ENCODE measurements around the gene IL1RL1.

Gene IL1RL1

DNA sequence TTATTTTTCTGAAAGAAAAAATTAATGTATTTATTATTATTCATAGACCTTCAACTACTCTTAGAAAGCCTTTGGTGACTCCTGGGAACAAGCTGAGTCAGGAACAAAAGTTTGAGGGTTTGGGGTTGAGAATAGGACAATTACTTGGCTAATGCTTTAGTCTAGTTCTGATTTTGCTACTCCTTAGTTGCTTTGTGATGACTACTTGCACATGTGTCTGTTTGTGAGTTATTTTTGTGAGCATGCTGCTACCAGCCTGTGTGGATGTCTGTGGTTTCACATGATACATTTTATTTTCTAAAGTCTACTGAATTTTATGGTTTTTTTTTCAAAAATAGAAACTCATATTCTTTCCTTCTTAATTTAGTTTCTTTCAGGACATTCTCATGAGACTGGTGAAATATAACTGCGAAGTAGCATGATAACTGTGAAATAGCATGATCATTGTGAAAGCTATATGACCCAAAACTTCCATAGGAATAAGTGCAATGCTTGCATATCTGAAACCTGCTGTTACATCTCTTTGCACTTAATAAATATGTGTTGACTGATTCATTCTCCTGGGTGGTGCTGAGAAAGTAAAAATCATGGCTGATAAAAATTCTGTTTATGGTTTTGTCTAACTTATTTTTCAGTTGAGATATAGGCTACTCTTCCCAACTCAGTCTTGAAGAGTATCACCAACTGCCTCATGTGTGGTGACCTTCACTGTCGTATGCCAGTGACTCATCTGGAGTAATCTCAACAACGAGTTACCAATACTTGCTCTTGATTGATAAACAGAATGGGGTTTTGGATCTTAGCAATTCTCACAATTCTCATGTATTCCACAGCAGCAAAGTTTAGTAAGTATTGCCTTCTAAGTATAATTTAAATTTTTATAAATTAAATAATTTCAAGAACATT lies 26.4 kb downstream of the IL1RL1 start:
- CTCF ChIA-PET, result interaction anchor here (1.0 kb wide), 1 partner anchor 12 kb away, joined by 4 read pairs; no protein-coding TSS in a partner anchor
- no peak for TF ChIP-seq ZNF837 (tag by site-specific recombination; IDR thresholded peaks at IDR 0.05)
- TF ChIP-seq ZNF623 (tag by site-specific recombination; IDR thresholded peaks at IDR 0.05), result no peak
- no peak for TF ChIP-seq ZNF114 (tag by site-specific recombination; IDR thresholded peaks at IDR 0.05)
- no peak for TF ChIP-seq ZNF658 (tag by site-specific recombination; IDR thresholded peaks at IDR 0.05)
- Histone ChIP-seq H3K36me3 (ENCODE audit: control insufficient read depth in 2 of 2, insufficient read depth in 1 of 2, low read length in 2 of 2) (no peaks in the 10 kb centered on the region), H3K4me1 (ENCODE audit: control insufficient read depth, insufficient read depth, low read length) (no peaks in the 10 kb centered on the region), H3K4me3 (ENCODE audit: low read depth, low read length) (no peak overlapping the region), H3K9me3 (ENCODE audit: control insufficient read depth, insufficient read depth, low read depth, low read length) (no peaks in the 10 kb centered on the region), H3K27ac (ENCODE audit: extremely low read depth, low read depth, low read length) (no peak overlapping the region)
- POLR2A ChIA-PET, result no interaction called here

DNA sequence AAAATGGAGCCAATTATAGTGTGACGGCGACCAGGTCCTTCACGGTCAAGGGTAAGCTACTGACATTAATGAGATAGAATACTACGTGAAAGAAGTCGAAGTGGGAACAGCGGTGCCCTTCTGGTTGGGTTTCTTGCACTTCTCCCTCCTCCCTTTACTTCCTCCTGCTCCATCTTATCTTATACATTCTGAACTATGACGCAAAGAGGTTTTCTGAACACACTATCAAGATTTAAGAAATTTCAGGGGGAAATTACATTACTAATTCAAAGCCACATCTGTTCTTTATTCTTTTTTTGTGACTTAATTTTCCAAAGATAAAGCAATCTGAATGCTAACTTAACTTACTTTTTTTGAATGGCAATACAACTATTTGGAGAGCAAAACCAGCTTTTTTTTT lies 29.4 kb downstream of the IL1RL1 start:
- no peak overlapping the region for H3K4me3 ChIP-seq (ENCODE audit: low read depth, low read length)
- no peaks in the 10 kb centered on the region for H3K36me3 ChIP-seq (ENCODE audit: control insufficient read depth in 2 of 2, insufficient read depth in 1 of 2, low read length in 2 of 2)
- H3K9me3 ChIP-seq (ENCODE audit: control insufficient read depth, insufficient read depth, low read depth, low read length), result no peaks in the 10 kb centered on the region
- ChIA-PET CTCF (no interaction called here), POLR2A (no interaction called here)
- no peaks in the 10 kb centered on the region for H3K4me1 ChIP-seq (ENCODE audit: control insufficient read depth, insufficient read depth, low read length)
- TF ChIP-seq, protein P1, sequence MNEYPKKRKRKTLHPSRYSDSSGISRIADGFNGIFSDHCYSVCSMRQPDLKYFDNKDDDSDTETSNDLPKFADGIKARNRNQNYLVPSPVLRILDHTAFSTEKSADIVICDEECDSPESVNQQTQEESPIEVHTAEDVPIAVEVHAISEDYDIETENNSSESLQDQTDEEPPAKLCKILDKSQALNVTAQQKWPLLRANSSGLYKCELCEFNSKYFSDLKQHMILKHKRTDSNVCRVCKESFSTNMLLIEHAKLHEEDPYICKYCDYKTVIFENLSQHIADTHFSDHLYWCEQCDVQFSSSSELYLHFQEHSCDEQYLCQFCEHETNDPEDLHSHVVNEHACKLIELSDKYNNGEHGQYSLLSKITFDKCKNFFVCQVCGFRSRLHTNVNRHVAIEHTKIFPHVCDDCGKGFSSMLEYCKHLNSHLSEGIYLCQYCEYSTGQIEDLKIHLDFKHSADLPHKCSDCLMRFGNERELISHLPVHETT (tag by site-specific recombination; IDR thresholded peaks at IDR 0.05), result no peak
- TF ChIP-seq ZNF560 (tag by site-specific recombination; IDR thresholded peaks at IDR 0.05; ENCODE audit: borderline replicate concordance), result no peak
- no peak for TF ChIP-seq ZNF426 (tag by site-specific recombination; IDR thresholded peaks at IDR 0.05)
- no peak for TF ChIP-seq ZNF626 (tag by site-specific recombination; IDR thresholded peaks at IDR 0.05)
- no peak for TF ChIP-seq ZNF629 (tag by site-specific recombination; IDR thresholded peaks at IDR 0.05)
- no peak for TF ChIP-seq ZNF174 (tag by site-specific recombination; IDR thresholded peaks at IDR 0.05)
- TF ChIP-seq, protein P2, sequence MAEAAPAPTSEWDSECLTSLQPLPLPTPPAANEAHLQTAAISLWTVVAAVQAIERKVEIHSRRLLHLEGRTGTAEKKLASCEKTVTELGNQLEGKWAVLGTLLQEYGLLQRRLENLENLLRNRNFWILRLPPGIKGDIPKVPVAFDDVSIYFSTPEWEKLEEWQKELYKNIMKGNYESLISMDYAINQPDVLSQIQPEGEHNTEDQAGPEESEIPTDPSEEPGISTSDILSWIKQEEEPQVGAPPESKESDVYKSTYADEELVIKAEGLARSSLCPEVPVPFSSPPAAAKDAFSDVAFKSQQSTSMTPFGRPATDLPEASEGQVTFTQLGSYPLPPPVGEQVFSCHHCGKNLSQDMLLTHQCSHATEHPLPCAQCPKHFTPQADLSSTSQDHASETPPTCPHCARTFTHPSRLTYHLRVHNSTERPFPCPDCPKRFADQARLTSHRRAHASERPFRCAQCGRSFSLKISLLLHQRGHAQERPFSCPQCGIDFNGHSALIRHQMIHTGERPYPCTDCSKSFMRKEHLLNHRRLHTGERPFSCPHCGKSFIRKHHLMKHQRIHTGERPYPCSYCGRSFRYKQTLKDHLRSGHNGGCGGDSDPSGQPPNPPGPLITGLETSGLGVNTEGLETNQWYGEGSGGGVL (tag by site-specific recombination; IDR thresholded peaks at IDR 0.05), result no peak
- TF ChIP-seq, protein P3, sequence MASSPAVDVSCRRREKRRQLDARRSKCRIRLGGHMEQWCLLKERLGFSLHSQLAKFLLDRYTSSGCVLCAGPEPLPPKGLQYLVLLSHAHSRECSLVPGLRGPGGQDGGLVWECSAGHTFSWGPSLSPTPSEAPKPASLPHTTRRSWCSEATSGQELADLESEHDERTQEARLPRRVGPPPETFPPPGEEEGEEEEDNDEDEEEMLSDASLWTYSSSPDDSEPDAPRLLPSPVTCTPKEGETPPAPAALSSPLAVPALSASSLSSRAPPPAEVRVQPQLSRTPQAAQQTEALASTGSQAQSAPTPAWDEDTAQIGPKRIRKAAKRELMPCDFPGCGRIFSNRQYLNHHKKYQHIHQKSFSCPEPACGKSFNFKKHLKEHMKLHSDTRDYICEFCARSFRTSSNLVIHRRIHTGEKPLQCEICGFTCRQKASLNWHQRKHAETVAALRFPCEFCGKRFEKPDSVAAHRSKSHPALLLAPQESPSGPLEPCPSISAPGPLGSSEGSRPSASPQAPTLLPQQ (tag by site-specific recombination; IDR thresholded peaks at IDR 0.05), result no peak
- TF ChIP-seq, protein P4, sequence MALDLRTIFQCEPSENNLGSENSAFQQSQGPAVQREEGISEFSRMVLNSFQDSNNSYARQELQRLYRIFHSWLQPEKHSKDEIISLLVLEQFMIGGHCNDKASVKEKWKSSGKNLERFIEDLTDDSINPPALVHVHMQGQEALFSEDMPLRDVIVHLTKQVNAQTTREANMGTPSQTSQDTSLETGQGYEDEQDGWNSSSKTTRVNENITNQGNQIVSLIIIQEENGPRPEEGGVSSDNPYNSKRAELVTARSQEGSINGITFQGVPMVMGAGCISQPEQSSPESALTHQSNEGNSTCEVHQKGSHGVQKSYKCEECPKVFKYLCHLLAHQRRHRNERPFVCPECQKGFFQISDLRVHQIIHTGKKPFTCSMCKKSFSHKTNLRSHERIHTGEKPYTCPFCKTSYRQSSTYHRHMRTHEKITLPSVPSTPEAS (tag by site-specific recombination; IDR thresholded peaks at IDR 0.05), result no peak
- no peak overlapping the region for H3K27ac ChIP-seq (ENCODE audit: extremely low read depth, low read depth, low read length)

DNA sequence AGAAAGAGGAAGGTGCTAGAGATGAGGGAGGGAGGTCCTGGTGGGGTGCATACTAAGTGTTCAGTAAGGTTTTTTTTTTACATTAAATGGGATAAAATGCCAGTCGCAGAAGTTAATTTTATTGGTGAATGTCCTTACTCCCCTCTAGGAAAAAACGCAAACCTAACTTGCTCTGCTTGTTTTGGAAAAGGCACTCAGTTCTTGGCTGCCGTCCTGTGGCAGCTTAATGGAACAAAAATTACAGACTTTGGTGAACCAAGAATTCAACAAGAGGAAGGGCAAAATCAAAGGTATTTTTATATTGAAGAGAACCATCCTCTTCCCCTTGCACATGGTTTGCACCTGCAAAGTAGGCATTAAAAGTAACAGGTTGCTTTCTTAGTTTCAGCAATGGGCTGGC lies 31.5 kb downstream of the IL1RL1 start:
- POLR2A ChIA-PET, result no interaction called here
- CTCF ChIA-PET, result no interaction called here
- Histone ChIP-seq H3K4me1 (ENCODE audit: control insufficient read depth, insufficient read depth, low read length) (no peaks in the 10 kb centered on the region), H3K9me3 (ENCODE audit: control insufficient read depth, insufficient read depth, low read depth, low read length) (no peaks in the 10 kb centered on the region), H3K36me3 (ENCODE audit: control insufficient read depth in 2 of 2, insufficient read depth in 1 of 2, low read length in 2 of 2) (no peaks in the 10 kb centered on the region), H3K27ac (ENCODE audit: extremely low read depth, low read depth, low read length) (no peak overlapping the region), H3K4me3 (ENCODE audit: low read depth, low read length) (no peak overlapping the region)
- TF ChIP-seq KLF9 (tag by site-specific recombination; IDR thresholded peaks at IDR 0.05; ENCODE audit: low read depth), result no peak
- TF ChIP-seq, protein P5, sequence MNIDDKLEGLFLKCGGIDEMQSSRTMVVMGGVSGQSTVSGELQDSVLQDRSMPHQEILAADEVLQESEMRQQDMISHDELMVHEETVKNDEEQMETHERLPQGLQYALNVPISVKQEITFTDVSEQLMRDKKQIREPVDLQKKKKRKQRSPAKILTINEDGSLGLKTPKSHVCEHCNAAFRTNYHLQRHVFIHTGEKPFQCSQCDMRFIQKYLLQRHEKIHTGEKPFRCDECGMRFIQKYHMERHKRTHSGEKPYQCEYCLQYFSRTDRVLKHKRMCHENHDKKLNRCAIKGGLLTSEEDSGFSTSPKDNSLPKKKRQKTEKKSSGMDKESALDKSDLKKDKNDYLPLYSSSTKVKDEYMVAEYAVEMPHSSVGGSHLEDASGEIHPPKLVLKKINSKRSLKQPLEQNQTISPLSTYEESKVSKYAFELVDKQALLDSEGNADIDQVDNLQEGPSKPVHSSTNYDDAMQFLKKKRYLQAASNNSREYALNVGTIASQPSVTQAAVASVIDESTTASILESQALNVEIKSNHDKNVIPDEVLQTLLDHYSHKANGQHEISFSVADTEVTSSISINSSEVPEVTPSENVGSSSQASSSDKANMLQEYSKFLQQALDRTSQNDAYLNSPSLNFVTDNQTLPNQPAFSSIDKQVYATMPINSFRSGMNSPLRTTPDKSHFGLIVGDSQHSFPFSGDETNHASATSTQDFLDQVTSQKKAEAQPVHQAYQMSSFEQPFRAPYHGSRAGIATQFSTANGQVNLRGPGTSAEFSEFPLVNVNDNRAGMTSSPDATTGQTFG (tag by site-specific recombination; IDR thresholded peaks at IDR 0.05; ENCODE audit: borderline replicate concordance), result no peak
- TF ChIP-seq IKZF3 (tag by site-specific recombination; IDR thresholded peaks at IDR 0.05), result no peak
- TF ChIP-seq, protein P6, sequence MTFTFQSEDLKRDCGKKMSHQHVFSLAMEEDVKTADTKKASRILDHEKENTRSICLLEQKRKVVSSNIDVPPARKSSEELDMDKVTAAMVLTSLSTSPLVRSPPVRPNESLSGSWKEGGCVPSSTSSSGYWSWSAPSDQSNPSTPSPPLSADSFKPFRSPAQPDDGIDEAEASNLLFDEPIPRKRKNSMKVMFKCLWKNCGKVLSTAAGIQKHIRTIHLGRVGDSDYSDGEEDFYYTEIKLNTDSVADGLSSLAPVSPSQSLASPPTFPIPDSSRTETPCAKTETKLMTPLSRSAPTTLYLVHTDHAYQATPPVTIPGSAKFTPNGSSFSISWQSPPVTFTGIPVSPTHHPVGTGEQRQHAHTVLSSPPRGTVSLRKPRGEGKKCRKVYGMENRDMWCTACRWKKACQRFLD (tag by site-specific recombination; IDR thresholded peaks at IDR 0.05), result no peak
- no peak for TF ChIP-seq ZFP69B (tag by site-specific recombination; IDR thresholded peaks at IDR 0.05)
- no peak for TF ChIP-seq ZFP3 (tag by site-specific recombination; IDR thresholded peaks at IDR 0.05; ENCODE audit: low read depth)
- TF ChIP-seq ZNF585B (tag by site-specific recombination; IDR thresholded peaks at IDR 0.05), result no peak
- TF ChIP-seq ZNF707 (tag by site-specific recombination; IDR thresholded peaks at IDR 0.05), result no peak
